GM12878 (cell line): ENCODE measurements around the gene HOPX. TPM values are rescaled to one million over a fixed set of nuclear protein-coding genes. Genes with fewer than 3 reads are reported as not detected.
"Not testable (repeated sequence)": the region's sequence is repeated elsewhere in the genome, so short reads cannot be mapped to it uniquely, and the experiment has no call there.

ENCODE experiments used
- ATAC-seq: fragments of 200-7000 bp; cut with Tn5 transposase; 3 replicates; pipeline ENCODE4 v1.9.1; 2020; ENCODE audit warnings: mild to moderate bottlenecking, moderate library complexity
- BruUV-seq: library from RNA; stranded (reverse); fragments of 400-500 nt; replicated peaks from 2 replicates; lab custom pipeline; 2021; lab: Mats Ljungman, UMichigan
- CTCF ChIA-PET: fragments of 300-600 bp; sonication (Branson Sonifier 250); formaldehyde crosslinking; extraction: SDS; loops from one replicate; lab custom pipeline; 2021; ENCODE audit warnings: inconsistent platforms; lab: Yijun Ruan, JAX
- POLR2A ChIA-PET: fragments of 350-600 bp; formaldehyde crosslinking; extraction: SDS; loops from one replicate; lab custom pipeline; 2021; ENCODE audit warnings: inconsistent platforms; lab: Charles Lee
- RAD21 ChIA-PET: fragments of 300-600 bp; sonication (Branson Sonifier 250); formaldehyde crosslinking; loops from one replicate; lab custom pipeline; 2023; ENCODE audit warnings: antibody characterized with exemption; ENCODE audit not compliant: unreplicated experiment; lab: Charles Lee
- SMC1A ChIA-PET: fragments of 300-600 bp; sonication (Branson Sonifier 250); formaldehyde crosslinking; loops from one replicate; lab custom pipeline; 2023; ENCODE audit not compliant: unreplicated experiment, uncharacterized antibody; lab: Charles Lee
- DNase-seq: peaks from one replicate; pipeline ENCODE4 v3.0.0-alpha.2; 2011; ENCODE audit warnings: low read depth, low spot score
- FAIRE-seq: peaks from 3 replicates; lab custom pipeline; 2011; peaks lifted over from hg19 to GRCh38; lab: Jason Lieb, UNC
- H2AFZ ChIP-seq: 2 replicates; pipeline ENCODE4 v1.6.0; 2011; ENCODE audit warnings: low read depth, low read length, control low read depth; ENCODE audit not compliant: control insufficient read depth
- H3K27ac ChIP-seq: 2 replicates; pipeline ENCODE4 v1.5.1; 2011; ENCODE audit warnings: control low read depth; ENCODE audit not compliant: control insufficient read depth, insufficient read depth
- H3K27me3 ChIP-seq, 2 experiments: replicated peaks in 1 of 2; 2 replicates each; pipeline versions ENCODE4 v1.6.0 to v1.6.1; 2011; ENCODE audit warnings: low read length in 1 of 2; ENCODE audit not compliant: control insufficient read depth in 2 of 2, insufficient read depth in 2 of 2
- H3K36me3 ChIP-seq, 2 experiments: 2 replicates each; pipeline ENCODE4 v1.5.1; 2011; ENCODE audit warnings: low read length in 1 of 2; ENCODE audit not compliant: control insufficient read depth in 2 of 2, insufficient read depth in 2 of 2
- H3K4me1 ChIP-seq: 2 replicates; pipeline ENCODE4 v1.6.1; 2011; ENCODE audit warnings: mild to moderate bottlenecking, low read length, moderate library complexity, mixed read lengths; ENCODE audit not compliant: control insufficient read depth, insufficient read depth
- H3K4me2 ChIP-seq: 2 replicates; pipeline ENCODE4 v1.6.0; 2011; ENCODE audit warnings: control low read depth; ENCODE audit not compliant: control insufficient read depth, insufficient read depth
- H3K4me3 ChIP-seq: fragments of 200-600 bp; sonication (generic); 2 replicates; pipeline ENCODE4 v1.5.1; 2016
- H3K79me2 ChIP-seq: 2 replicates; pipeline ENCODE4 v1.6.0; 2011; ENCODE audit warnings: low read length; ENCODE audit not compliant: control insufficient read depth, insufficient read depth
- H3K9ac ChIP-seq: 2 replicates; pipeline ENCODE4 v1.8.0; 2011; ENCODE audit warnings: low read length, control low read depth, mixed read lengths; ENCODE audit not compliant: control insufficient read depth, insufficient read depth
- H3K9me3 ChIP-seq: replicated peaks from 3 replicates; pipeline ENCODE4 v1.5.1; 2011; ENCODE audit warnings: mild to moderate bottlenecking, low read length; ENCODE audit not compliant: control insufficient read depth, insufficient read depth
- H4K20me1 ChIP-seq: 2 replicates; pipeline ENCODE4 v1.6.0; 2011; ENCODE audit not compliant: control insufficient read depth, insufficient read depth
- BRCA1 ChIP-seq: IDR thresholded peaks from 2 replicates; pipeline ENCODE4 v1.6.1; 2011; ENCODE audit warnings: low read depth, low read length, improper control_type of control experiment
- CHD2 ChIP-seq: IDR thresholded peaks from 2 replicates; pipeline ENCODE4 v1.6.1; 2011; ENCODE audit warnings: low read depth, low read length, improper control_type of control experiment, borderline replicate concordance
- ETV6 ChIP-seq, 2 experiments: fragments of 450-650 bp in 1 of 2; IDR thresholded peaks in 1 of 2; conservative IDR thresholded peaks in 1 of 2; 2 replicates each; pipeline ENCODE4 v1.6.1; 2014; ENCODE audit warnings: antibody characterized with exemption in 1 of 2, borderline replicate concordance in 1 of 2, low read depth in 1 of 2, mild to moderate bottlenecking in 1 of 2, moderate library complexity in 1 of 2
- NR2C2 ChIP-seq: IDR thresholded peaks from 2 replicates; pipeline ENCODE4 v1.6.1; 2011; ENCODE audit warnings: borderline replicate concordance, low read depth; ENCODE audit not compliant: control insufficient read depth, insufficient read length
- POLR2AphosphoS2 ChIP-seq: IDR thresholded peaks from 2 replicates; pipeline ENCODE4 v1.6.1; 2011; ENCODE audit warnings: low read depth, mild to moderate bottlenecking, low read length, improper control_type of control experiment, moderate library complexity
- RFX5 ChIP-seq: IDR thresholded peaks from 2 replicates; pipeline ENCODE4 v1.6.1; 2011; ENCODE audit warnings: low read depth, low read length, improper control_type of control experiment
- WGBS: methylation state at CpG from one replicate; pipeline ENCODE4 v1.1.6; 2016; ENCODE audit warnings: low lambda C conversion rate; ENCODE audit not compliant: insufficient replicate concordance, insufficient coverage; ENCODE audit errors: missing lambda C conversion rate; 5-methylcytosine and 5-hydroxymethylcytosine counted together
- in situ Hi-C: fragments of 300-500 bp; cut with MboI; formaldehyde crosslinking; loops from 9 replicates; pipeline ENCODE4 v1.14.3; 2018; ENCODE audit warnings: mixed read lengths
- intact Hi-C: fragments of 100-400 bp; cut with micrococcal nuclease; formaldehyde crosslinking; loops from one replicate; pipeline ENCODE4 v1.14.2; 2022; ENCODE audit not compliant: unreplicated experiment
- polyA plus RNA-seq, 11 experiments: library from polyadenylated mRNA; depleted of rRNA in 4 of 11; unstranded in 6 of 11; stranded (reverse) in 5 of 11; fragments of >200 nt; fragmentation: Nextera tagmentation in 4 of 11; fragmentation: Illumina TruSeq in 1 of 11; extraction: Ambion mirVana in 4 of 11; extraction: Trizol in 1 of 11; gene quantifications; 1 replicate in 1 of 11; 2 replicates in 10 of 11; pipeline versions ENCODE4 v1.2.1 to v1.2.3, GENCODE V29; 2011 to 2016; ENCODE audit warnings: inconsistent platforms in 2 of 11, missing spikeins in 2 of 11, low read depth in 1 of 11
- total RNA-seq, 4 experiments: library from RNA; depleted of rRNA in 3 of 4; stranded (reverse); fragments of >200 nt in 3 of 4; fragmentation: Illumina TruSeq in 1 of 4; extraction: Trizol in 1 of 4; gene quantifications; 2 replicates each; pipeline versions ENCODE4 v1.2.1 to v1.2.3, GENCODE V29; 2013 to 2021
- TF ChIP-seq, protein P1 (sequence below): IDR thresholded peaks from 2 replicates; pipeline ENCODE4 v1.6.1; 2011; ENCODE audit warnings: borderline replicate concordance, low read depth, mild to moderate bottlenecking, moderate library complexity, low read length; ENCODE audit not compliant: insufficient read depth, poor library complexity, severe bottlenecking
- TF ChIP-seq, protein P2 (sequence below): fragments of 450-650 bp; IDR thresholded peaks from 2 replicates; pipeline ENCODE4 v1.6.1; 2016; ENCODE audit warnings: mild to moderate bottlenecking, moderate library complexity, borderline replicate concordance

The HOPX gene
- total and polyA plus RNA-seq, 10 of the 15 experiments (the other 5 are each of a cell fraction or from before 2014, with no cell fraction given): 0.11 to 0.40 (median 0.23) TPM; not detected in 4

DNA sequence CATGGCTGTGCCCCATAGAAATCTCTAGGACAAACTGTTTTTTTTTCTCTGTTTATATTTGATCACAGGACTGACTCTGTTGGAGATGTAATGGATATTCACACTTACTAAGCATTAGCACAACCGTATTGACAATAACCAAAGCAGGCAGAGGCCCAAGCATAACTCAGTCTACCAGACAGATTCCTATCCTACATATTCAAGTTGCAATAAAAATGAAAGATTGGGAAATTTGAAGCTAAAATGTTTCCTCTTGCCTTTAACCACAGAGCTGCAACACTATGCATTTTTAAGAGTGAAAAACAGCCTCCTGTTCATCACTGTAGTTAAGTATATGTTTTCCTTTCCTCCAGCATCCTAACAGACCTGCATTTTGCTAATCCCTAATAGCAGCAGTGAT, 13.7 kb downstream of the HOPX start:
- H3K4me2 ChIP-seq, H3K4me3 ChIP-seq, BruUV-seq, H3K27ac ChIP-seq, H3K27me3 ChIP-seq, FAIRE-seq, H3K9me3 ChIP-seq, H3K4me1 ChIP-seq, H3K9ac ChIP-seq, H4K20me1 ChIP-seq, POLR2A ChIA-PET, H2AFZ ChIP-seq, DNase-seq, ATAC-seq, RAD21 ChIA-PET, H3K36me3 ChIP-seq, H3K79me2 ChIP-seq, in situ Hi-C loops: not testable (repeated sequence)
- intact Hi-C loops: loop anchor here (5.0 kb wide), 1 partner anchor 170 kb away; no protein-coding TSS in a partner anchor
- CTCF ChIA-PET: interaction anchor here (1.4 kb wide), 1 partner anchor 169 kb away, joined by 6 read pairs; no protein-coding TSS in a partner anchor
- SMC1A ChIA-PET: interaction anchor here (1.8 kb wide), 1 partner anchor 169 kb away, joined by 7 read pairs; no protein-coding TSS in a partner anchor
- WGBS: 13% methylated on average over 1 of the region's 1 CpG

DNA sequence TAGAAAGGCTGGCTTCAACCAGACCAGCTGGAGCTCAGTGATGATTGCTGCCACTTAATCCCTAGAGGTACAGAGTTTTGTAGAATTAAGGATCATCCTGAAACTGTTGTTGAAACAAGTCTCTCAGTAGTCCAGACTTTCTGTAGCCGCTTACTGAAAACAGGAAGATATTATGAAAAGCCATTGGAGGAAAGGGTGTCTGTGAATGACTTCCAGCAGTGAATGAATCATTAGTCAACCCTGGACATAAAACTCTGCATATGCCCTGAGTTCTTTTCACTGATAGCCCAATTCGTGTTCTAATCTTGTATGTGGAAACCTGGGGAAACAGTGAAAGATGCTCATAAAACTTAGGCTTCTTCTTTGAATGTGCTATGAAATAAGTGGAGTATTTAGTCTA, 14.8 kb downstream of the HOPX start:
- FAIRE-seq (no peak), DNase-seq (no peak), ATAC-seq (no peak)
- no peaks in the 10 kb centered on the region; the same call in 2 of the 3 replicates for H3K9me3 ChIP-seq
- H3K36me3 ChIP-seq: no peaks in the 10 kb centered on the region
- no peak overlapping the region for H3K27ac ChIP-seq
- no peak overlapping the region for H3K4me2 ChIP-seq
- no peaks in the 10 kb centered on the region for H4K20me1 ChIP-seq
- in situ Hi-C loops (no loop called here), intact Hi-C loops (loop anchor here (5.0 kb wide), 1 partner anchor 171 kb away; no protein-coding TSS in a partner anchor)
- CTCF ChIA-PET: no interaction called here
- BruUV-seq: no TSS peak
- H3K4me3 ChIP-seq: no peak overlapping the region
- 0% methylated on average over 2 of the region's 2 CpGs for WGBS
- SMC1A ChIA-PET: interaction anchor here (0.5 kb wide), 1 partner anchor 47 kb away, joined by 3 read pairs; no protein-coding TSS in a partner anchor
- RAD21 ChIA-PET: no interaction called here
- H3K27me3 ChIP-seq: no peaks in the 10 kb centered on the region; a peak in 1 of 4 replicates
- H3K9ac ChIP-seq: no peak overlapping the region
- H2AFZ ChIP-seq: no peak overlapping the region
- TF ChIP-seq NR2C2: no peak
- TF ChIP-seq POLR2AphosphoS2: no peak
- no peak for TF ChIP-seq BRCA1
- no peak for TF ChIP-seq ETV6 (conservative IDR thresholded peaks at IDR 0.05 in 1 of 2, IDR thresholded peaks at IDR 0.05 in 1 of 2; ENCODE audit: borderline replicate concordance in 1 of 2, low read depth in 1 of 2)
- TF ChIP-seq RFX5: no peak
- TF ChIP-seq, protein P1, sequence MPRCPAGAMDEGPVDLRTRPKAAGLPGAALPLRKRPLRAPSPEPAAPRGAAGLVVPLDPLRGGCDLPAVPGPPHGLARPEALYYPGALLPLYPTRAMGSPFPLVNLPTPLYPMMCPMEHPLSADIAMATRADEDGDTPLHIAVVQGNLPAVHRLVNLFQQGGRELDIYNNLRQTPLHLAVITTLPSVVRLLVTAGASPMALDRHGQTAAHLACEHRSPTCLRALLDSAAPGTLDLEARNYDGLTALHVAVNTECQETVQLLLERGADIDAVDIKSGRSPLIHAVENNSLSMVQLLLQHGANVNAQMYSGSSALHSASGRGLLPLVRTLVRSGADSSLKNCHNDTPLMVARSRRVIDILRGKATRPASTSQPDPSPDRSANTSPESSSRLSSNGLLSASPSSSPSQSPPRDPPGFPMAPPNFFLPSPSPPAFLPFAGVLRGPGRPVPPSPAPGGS: no peak
- no peak for TF ChIP-seq CHD2
- TF ChIP-seq, protein P2, sequence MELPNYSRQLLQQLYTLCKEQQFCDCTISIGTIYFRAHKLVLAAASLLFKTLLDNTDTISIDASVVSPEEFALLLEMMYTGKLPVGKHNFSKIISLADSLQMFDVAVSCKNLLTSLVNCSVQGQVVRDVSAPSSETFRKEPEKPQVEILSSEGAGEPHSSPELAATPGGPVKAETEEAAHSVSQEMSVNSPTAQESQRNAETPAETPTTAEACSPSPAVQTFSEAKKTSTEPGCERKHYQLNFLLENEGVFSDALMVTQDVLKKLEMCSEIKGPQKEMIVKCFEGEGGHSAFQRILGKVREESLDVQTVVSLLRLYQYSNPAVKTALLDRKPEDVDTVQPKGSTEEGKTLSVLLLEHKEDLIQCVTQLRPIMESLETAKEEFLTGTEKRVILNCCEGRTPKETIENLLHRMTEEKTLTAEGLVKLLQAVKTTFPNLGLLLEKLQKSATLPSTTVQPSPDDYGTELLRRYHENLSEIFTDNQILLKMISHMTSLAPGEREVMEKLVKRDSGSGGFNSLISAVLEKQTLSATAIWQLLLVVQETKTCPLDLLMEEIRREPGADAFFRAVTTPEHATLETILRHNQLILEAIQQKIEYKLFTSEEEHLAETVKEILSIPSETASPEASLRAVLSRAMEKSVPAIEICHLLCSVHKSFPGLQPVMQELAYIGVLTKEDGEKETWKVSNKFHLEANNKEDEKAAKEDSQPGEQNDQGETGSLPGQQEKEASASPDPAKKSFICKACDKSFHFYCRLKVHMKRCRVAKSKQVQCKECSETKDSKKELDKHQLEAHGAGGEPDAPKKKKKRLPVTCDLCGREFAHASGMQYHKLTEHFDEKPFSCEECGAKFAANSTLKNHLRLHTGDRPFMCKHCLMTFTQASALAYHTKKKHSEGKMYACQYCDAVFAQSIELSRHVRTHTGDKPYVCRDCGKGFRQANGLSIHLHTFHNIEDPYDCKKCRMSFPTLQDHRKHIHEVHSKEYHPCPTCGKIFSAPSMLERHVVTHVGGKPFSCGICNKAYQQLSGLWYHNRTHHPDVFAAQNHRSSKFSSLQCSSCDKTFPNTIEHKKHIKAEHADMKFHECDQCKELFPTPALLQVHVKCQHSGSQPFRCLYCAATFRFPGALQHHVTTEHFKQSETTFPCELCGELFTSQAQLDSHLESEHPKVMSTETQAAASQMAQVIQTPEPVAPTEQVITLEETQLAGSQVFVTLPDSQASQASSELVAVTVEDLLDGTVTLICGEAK: no peak
- POLR2A ChIA-PET: no interaction called here
- no peaks in the 10 kb centered on the region for H3K4me1 ChIP-seq
- H3K79me2 ChIP-seq: no peaks in the 10 kb centered on the region
